ENCODE data around the gene GTPBP4.

- TF ChIP-seq EZH2 (IDR thresholded peaks at IDR 0.05; ENCODE audit: low read length, missing control alignments) (no peak), CTCF (conservative IDR thresholded peaks at IDR 0.05 in 1 of 2, IDR thresholded peaks at IDR 0.05 in 1 of 2; ENCODE audit: low read depth in 1 of 2, low read length in 2 of 2) (no peak)
These were observed 39.9 kb upstream of the GTPBP4 start for GRCh38 chr10:948347-948746.
